ES-I3 (cell line): ENCODE data around the gene RCBTB1.

Source experiments
- H3K36me3 ChIP-seq: 2 replicates; pipeline ENCODE4 v1.6.1; 2013; ENCODE audit warnings: mild to moderate bottlenecking, low read length, control low read depth, moderate library complexity; ENCODE audit not compliant: insufficient read depth
- H3K4me1 ChIP-seq: 2 replicates; pipeline ENCODE4 v1.6.1; 2013; ENCODE audit warnings: mild to moderate bottlenecking, control low read depth, low read length; ENCODE audit not compliant: insufficient read depth
- H3K9ac ChIP-seq: 2 replicates; pipeline ENCODE4 v1.6.1; 2013; ENCODE audit warnings: low read depth, mild to moderate bottlenecking, low read length, moderate library complexity
- H3K9me3 ChIP-seq: 2 replicates; pipeline ENCODE4 v1.6.1; 2013; ENCODE audit warnings: mild to moderate bottlenecking, low read length, moderate library complexity; ENCODE audit not compliant: control insufficient read depth, insufficient read depth

Gene RCBTB1

GRCh38 chr13:49533011-49533410 lies 52.3 kb downstream of the RCBTB1 start:
- H3K9me3 ChIP-seq = no peaks in the 10 kb centered on the region
- peaks cover 14% of the 10 kb centered on the region; the same call in 1 of the 2 replicates for H3K36me3 ChIP-seq
- H3K4me1 ChIP-seq = no peaks in the 10 kb centered on the region
- H3K9ac ChIP-seq = no peak overlapping the region

- Histone ChIP-seq H3K9me3 (no peaks in the 10 kb centered on the region), H3K36me3 (peaks cover 14% of the 10 kb centered on the region; the same call in 1 of the 2 replicates), H3K4me1 (no peaks in the 10 kb centered on the region), H3K9ac (no peak overlapping the region)
Measured at GRCh38 chr13:49532593-49532992, 52.8 kb downstream of the RCBTB1 start.

- peaks cover 14% of the 10 kb centered on the region; the same call in 1 of the 2 replicates for H3K36me3 ChIP-seq
- no peaks in the 10 kb centered on the region for H3K4me1 ChIP-seq
- no peak overlapping the region for H3K9ac ChIP-seq
- no peaks in the 10 kb centered on the region for H3K9me3 ChIP-seq
Measured at GRCh38 chr13:49530457-49530856, 54.9 kb downstream of the RCBTB1 start.

- no peaks in the 10 kb centered on the region for H3K4me1 ChIP-seq
- peaks cover 7% of the 10 kb centered on the region; the same call in 1 of the 2 replicates for H3K36me3 ChIP-seq
- H3K9ac ChIP-seq = no peak overlapping the region
- no peaks in the 10 kb centered on the region for H3K9me3 ChIP-seq
Measured at GRCh38 chr13:49528161-49528560, 57.2 kb downstream of the RCBTB1 start.

GRCh38 chr13:49527123-49527522 lies 58.2 kb downstream of the RCBTB1 start:
- no peak overlapping the region for H3K9ac ChIP-seq

DNA sequence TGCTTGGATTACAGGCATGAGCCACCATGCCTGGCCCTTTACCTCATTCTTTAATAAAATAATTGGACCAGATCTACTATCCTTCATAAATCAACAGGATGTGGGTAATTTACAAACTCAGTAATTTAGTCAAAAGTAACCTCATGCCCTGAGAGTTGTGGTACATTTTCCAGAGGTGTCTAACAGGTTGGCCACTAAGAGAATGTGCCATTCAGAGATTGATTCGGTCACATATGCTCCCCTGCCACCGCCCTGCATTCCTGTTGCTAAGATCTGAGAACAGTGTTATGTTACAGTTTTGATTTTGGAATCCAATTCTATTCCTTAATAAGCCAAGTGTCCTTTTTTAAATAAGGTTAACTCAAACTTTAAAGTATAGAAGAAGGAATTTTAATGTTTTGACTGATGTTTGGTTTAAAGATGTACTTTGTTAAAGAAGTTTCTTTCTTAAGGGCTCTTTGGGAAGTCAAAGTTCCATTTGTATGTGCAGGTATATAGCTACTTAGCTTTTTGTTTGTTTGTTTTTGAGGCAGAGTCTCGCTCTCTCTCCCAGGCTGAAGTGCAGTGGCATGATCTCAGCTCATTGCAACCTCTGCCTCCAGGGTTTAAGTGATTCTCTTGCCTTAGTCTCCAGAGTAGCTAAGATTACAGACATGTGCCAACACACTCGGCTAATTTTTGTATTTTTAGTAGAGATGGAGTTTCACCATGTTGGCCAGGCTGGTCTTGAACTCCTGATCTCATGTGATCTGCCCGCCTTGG lies 60.4 kb downstream of the RCBTB1 start:
- Histone ChIP-seq H3K36me3 (no peaks in the 10 kb centered on the region), H3K4me1 (no peaks in the 10 kb centered on the region), H3K9ac (no peak overlapping the region), H3K9me3 (no peaks in the 10 kb centered on the region)

More at GRCh38 chr13:49527123-49527522, 58.2 kb downstream of the RCBTB1 start:
- Histone ChIP-seq H3K36me3 (peaks cover 3% of the 10 kb centered on the region; the same call in 1 of the 2 replicates), H3K4me1 (no peaks in the 10 kb centered on the region), H3K9me3 (no peaks in the 10 kb centered on the region)

DNA sequence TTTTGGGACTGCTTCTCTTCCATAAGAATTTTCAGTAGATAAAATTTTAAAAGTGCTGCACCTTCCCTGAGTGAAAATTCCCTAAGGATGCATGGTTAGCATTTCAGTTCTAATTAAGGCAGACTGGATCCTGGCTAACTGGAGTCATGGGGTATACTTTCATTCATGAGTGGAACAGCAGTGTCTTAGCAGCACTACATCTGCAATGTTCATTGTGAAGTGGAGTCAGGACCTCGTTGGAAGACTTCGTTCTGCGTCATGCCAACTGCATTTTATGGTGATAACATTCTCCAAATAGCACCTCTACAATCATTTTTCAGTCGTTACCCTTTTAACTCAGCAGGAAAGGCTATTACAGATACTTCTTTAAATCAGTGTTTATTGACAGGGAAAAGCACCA lies 64.1 kb downstream of the RCBTB1 start:
- Histone ChIP-seq H3K9me3 (no peaks in the 10 kb centered on the region), H3K9ac (no peak overlapping the region), H3K4me1 (no peaks in the 10 kb centered on the region), H3K36me3 (no peaks in the 10 kb centered on the region)

DNA sequence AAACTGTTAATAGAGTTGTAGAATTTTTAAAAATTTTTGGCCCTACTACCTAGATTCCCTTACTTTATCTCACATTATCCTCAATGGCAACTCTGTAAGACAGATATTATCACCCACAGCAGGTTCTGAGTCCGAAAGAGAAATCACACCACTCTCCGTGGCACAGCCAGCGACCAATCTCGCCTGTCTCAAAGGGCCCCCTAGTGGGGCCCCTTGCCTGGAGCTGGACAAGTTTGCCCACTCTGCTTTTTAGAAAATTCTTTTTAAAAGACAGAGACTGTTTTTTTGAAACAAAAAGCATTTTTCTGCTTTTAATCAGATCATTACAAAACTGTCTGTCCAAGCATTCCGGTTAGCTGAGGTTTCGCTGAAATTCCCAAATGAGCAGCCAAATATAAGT lies 67.9 kb downstream of the RCBTB1 start:
- Histone ChIP-seq H3K9me3 (no peaks in the 10 kb centered on the region), H3K9ac (no peak overlapping the region), H3K4me1 (no peaks in the 10 kb centered on the region), H3K36me3 (no peaks in the 10 kb centered on the region)

GRCh38 chr13:49516467-49516866 lies 68.9 kb downstream of the RCBTB1 start:
- Histone ChIP-seq H3K4me1 (no peaks in the 10 kb centered on the region), H3K9ac (no peak overlapping the region), H3K36me3 (no peaks in the 10 kb centered on the region), H3K9me3 (no peaks in the 10 kb centered on the region)

- H3K9me3 ChIP-seq = no peaks in the 10 kb centered on the region
- no peak overlapping the region for H3K9ac ChIP-seq
- no peaks in the 10 kb centered on the region for H3K4me1 ChIP-seq
- H3K36me3 ChIP-seq = no peaks in the 10 kb centered on the region
Measured at GRCh38 chr13:49512578-49512977, 72.8 kb downstream of the RCBTB1 start.

- Histone ChIP-seq H3K36me3 (no peaks in the 10 kb centered on the region), H3K9me3 (no peaks in the 10 kb centered on the region), H3K9ac (no peak overlapping the region), H3K4me1 (no peaks in the 10 kb centered on the region)
Measured at GRCh38 chr13:49503951-49504350, 81.4 kb downstream of the RCBTB1 start.

DNA sequence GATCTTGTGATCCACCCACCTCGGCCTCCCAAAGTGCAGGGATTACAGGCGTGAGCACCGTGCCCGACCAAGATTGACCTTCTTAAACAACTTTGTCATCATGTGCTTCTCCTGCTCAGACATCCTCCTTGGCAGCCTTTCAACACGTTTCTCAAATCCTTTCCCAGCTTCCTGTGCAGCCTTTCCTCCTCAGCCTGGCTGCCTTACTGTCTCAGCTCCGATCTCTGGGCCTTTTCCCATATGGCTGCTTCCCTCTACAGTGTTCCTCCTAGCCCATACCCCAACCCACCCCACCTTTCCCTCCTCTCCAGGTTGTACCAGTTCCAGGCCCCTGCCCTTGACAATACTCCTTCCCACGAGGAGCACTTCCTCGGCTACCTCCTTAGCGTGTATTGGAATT lies 82.4 kb downstream of the RCBTB1 start:
- Histone ChIP-seq H3K9me3 (no peaks in the 10 kb centered on the region), H3K36me3 (no peaks in the 10 kb centered on the region), H3K4me1 (no peaks in the 10 kb centered on the region), H3K9ac (no peak overlapping the region)

DNA sequence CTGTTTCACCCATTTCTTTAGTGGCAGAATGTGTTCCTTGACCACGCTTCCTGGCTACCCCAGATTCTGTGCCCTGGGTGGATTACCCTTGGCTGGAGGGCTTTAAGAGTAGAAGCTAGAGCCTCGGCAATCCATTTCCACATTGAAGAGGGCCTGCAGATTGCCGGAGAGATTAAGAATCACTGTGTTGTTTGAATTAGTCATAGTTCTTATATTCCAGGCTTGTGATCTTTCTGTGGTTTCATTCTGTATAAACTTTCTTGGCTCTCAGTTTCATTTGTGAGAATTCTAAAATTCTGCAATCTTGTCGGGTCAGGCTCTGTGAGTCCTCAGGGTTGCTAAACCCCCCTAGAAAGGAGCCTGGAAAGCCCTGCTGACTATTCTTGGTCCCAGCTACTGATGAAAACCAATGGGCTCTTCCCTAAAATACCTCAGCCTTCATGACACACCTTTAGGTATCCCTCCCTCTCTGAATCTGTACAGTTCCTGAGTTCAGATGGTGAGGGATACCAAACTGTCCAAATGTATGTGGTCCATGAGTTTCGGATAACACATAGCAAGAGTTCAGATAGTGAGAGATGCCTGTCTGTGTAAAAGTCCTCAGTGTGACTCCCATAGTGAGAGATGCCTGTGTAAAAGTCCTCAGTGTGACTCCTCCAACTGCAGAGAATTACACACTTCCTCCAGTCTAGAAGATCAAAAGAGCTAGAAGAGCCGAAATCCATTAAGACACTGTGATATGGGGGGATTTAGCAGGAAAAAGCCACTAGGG lies 85.3 kb downstream of the RCBTB1 start:
- Histone ChIP-seq H3K9me3 (no peaks in the 10 kb centered on the region), H3K9ac (no peak overlapping the region), H3K36me3 (no peaks in the 10 kb centered on the region), H3K4me1 (no peaks in the 10 kb centered on the region)

GRCh38 chr13:49498206-49498605 lies 87.2 kb downstream of the RCBTB1 start:
- Histone ChIP-seq H3K9ac (no peak overlapping the region), H3K4me1 (no peaks in the 10 kb centered on the region), H3K36me3 (no peaks in the 10 kb centered on the region), H3K9me3 (no peaks in the 10 kb centered on the region)

DNA sequence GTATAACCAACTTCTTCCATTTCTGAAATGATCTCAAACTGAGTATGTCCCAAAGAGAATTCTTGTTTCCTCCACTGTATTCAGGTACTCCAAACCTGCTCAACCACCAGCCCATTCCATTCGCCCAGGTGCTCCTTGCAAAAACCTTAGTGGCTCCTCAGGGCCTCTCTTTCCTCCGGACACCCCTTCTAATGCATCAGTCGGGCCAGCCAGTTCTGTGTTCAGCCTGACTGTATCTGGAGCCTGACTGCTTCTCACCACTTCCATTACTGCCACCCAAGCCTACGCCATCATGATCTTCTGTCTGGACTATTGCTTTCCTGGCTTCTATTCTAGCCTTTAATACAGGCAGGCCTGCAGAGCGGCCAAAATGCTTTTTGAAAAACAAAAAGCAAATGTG lies 88.1 kb downstream of the RCBTB1 start:
- Histone ChIP-seq H3K9me3 (no peaks in the 10 kb centered on the region), H3K36me3 (no peaks in the 10 kb centered on the region), H3K4me1 (no peaks in the 10 kb centered on the region), H3K9ac (no peak overlapping the region)
